Trophoblast cell (in vitro differentiated cells and primary cell): Measurements from ENCODE around the gene UNC13B.
"Not testable (repeated sequence)": the region's sequence is repeated elsewhere in the genome, so short reads cannot be mapped to it uniquely, and the experiment has no call there.

ENCODE experiments used
- DNase-seq, 2 donors: peaks; one replicate each; pipeline ENCODE4 v3.0.0-alpha.2; 2016
- H2AFZ ChIP-seq: 2 replicates; pipeline ENCODE4 v1.6.1; 2013; ENCODE audit warnings: low read length, moderate library complexity, mild to moderate bottlenecking; ENCODE audit not compliant: insufficient read depth, poor library complexity
- H2AK5ac ChIP-seq: 2 replicates; pipeline ENCODE4 v1.6.1; 2013; ENCODE audit warnings: mild to moderate bottlenecking, low read length
- H2BK120ac ChIP-seq: 2 replicates; pipeline ENCODE4 v1.6.1; 2013; ENCODE audit warnings: low read length, mild to moderate bottlenecking, moderate library complexity; ENCODE audit not compliant: insufficient read depth, poor library complexity
- H2BK12ac ChIP-seq: 2 replicates; pipeline ENCODE4 v1.6.1; 2013; ENCODE audit warnings: mild to moderate bottlenecking, low read length, moderate library complexity
- H2BK5ac ChIP-seq: 2 replicates; pipeline ENCODE4 v1.6.1; 2013; ENCODE audit warnings: low read length, low read depth, moderate library complexity, mild to moderate bottlenecking; ENCODE audit not compliant: poor library complexity
- H3K14ac ChIP-seq: 2 replicates; pipeline ENCODE4 v1.6.1; 2013; ENCODE audit warnings: mild to moderate bottlenecking, low read length
- H3K18ac ChIP-seq: 2 replicates; pipeline ENCODE4 v1.6.1; 2013; ENCODE audit warnings: mild to moderate bottlenecking, low read length
- H3K23ac ChIP-seq: 2 replicates; pipeline ENCODE4 v1.6.1; 2013; ENCODE audit warnings: low read length
- H3K27ac ChIP-seq: 2 replicates; pipeline ENCODE4 v1.5.1; 2013; ENCODE audit warnings: low read depth, mild to moderate bottlenecking, inconsistent platforms, low read length, moderate library complexity
- H3K27me3 ChIP-seq: 2 replicates; pipeline ENCODE4 v1.6.1; 2013; ENCODE audit warnings: inconsistent platforms, mild to moderate bottlenecking, low read length, moderate library complexity; ENCODE audit not compliant: insufficient read depth
- H3K36me3 ChIP-seq, 2 experiments: 1 replicate in 1 of 2; 2 replicates in 1 of 2; pipeline ENCODE4 v1.6.1; 2013; ENCODE audit warnings: low read length in 2 of 2, mild to moderate bottlenecking in 2 of 2, moderate library complexity in 1 of 2; ENCODE audit not compliant: insufficient read depth in 2 of 2, control insufficient read depth in 1 of 2
- H3K4ac ChIP-seq: 2 replicates; pipeline ENCODE4 v1.6.1; 2013; ENCODE audit warnings: low read depth, mild to moderate bottlenecking, low read length, moderate library complexity
- H3K4me1 ChIP-seq, 2 experiments: 1 replicate in 1 of 2; 2 replicates in 1 of 2; pipeline ENCODE4 v1.6.1; 2013; ENCODE audit warnings: low read length in 2 of 2, mild to moderate bottlenecking in 2 of 2, moderate library complexity in 1 of 2; ENCODE audit not compliant: insufficient read depth in 2 of 2, control insufficient read depth in 1 of 2
- H3K4me2 ChIP-seq: 2 replicates; pipeline ENCODE4 v1.6.1; 2013; ENCODE audit warnings: inconsistent platforms, mild to moderate bottlenecking, low read length, moderate library complexity
- H3K4me3 ChIP-seq: 2 replicates; pipeline ENCODE4 v1.5.1; 2013; ENCODE audit warnings: mild to moderate bottlenecking, low read depth, low read length, inconsistent platforms
- H3K79me1 ChIP-seq: one replicate; pipeline ENCODE4 v1.6.1; 2013; ENCODE audit warnings: low read length
- H3K79me2 ChIP-seq: 2 replicates; pipeline ENCODE4 v1.6.1; 2013; ENCODE audit warnings: low read length, mild to moderate bottlenecking; ENCODE audit not compliant: control insufficient read depth, insufficient read depth, poor library complexity
- H3K9ac ChIP-seq: 2 replicates; pipeline ENCODE4 v1.6.1; 2013; ENCODE audit warnings: mild to moderate bottlenecking, low read length
- H3K9me3 ChIP-seq: 2 replicates; pipeline ENCODE4 v1.6.1; 2013; ENCODE audit warnings: low read depth, mild to moderate bottlenecking, control low read depth, inconsistent platforms, low read length; ENCODE audit not compliant: insufficient read depth
- H4K12ac ChIP-seq: 2 replicates; pipeline ENCODE4 v1.6.1; 2013; ENCODE audit warnings: low read depth, mild to moderate bottlenecking, low read length, moderate library complexity
- H4K8ac ChIP-seq: 2 replicates; pipeline ENCODE4 v1.6.1; 2013; ENCODE audit warnings: low read depth, mild to moderate bottlenecking, low read length, moderate library complexity
- H4K91ac ChIP-seq: one replicate; pipeline ENCODE4 v1.6.1; 2013; ENCODE audit warnings: low read depth, mild to moderate bottlenecking, low read length, moderate library complexity
- WGBS: extraction: QIAGEN DNeasy Blood & Tissue Kit; methylation state at CpG from one replicate; pipeline ENCODE4 v1.1.7; 2013; ENCODE audit warnings: missing lambda C conversion rate; ENCODE audit not compliant: insufficient read length, insufficient coverage; ENCODE audit errors: extremely low coverage; 5-methylcytosine and 5-hydroxymethylcytosine counted together

UNC13B gene

DNA sequence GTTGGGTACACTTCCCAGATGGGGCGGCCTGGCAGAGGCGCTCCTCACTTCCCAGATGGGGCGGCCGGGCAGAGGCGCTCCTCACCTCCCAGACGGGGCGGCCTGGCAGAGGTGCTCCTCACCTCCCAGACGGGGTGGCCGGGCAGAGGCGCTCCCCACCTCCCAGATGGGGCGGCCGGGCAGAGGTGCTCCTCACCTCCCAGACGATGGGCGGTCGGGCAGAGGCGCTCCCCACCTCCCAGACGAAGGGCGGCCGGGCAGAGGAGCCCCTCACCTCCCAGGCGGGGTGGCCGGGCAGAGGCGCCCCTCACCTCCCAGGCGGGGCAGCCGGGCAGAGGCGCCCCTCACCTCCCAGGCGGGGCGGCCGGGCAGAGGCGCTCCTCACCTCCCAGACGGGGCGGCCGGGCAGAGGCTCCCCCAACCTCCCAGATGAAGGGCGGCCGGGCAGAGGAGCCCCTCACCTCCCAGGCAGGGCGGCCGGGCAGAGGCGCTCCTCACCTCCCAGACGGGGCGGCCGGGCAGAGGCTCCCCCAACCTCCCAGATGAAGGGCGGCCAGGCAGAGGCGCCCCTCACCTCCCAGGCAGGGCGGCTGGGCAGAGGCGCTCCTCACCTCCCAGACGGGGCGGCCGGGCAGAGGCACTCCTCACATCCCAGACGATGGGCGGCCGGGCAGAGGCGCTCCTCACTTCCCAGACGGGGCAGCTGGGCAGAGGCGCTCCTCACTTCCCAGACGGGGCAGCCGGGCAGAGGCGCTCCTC, 21.4 kb downstream of the UNC13B start:
- not testable (repeated sequence) for H3K14ac ChIP-seq, H4K8ac ChIP-seq, H3K27ac ChIP-seq, H3K27me3 ChIP-seq, H3K4me2 ChIP-seq, H2BK5ac ChIP-seq, H4K12ac ChIP-seq, H2AK5ac ChIP-seq, H3K79me2 ChIP-seq, H2BK120ac ChIP-seq, H3K18ac ChIP-seq, H3K4me3 ChIP-seq, H4K91ac ChIP-seq, DNase-seq, H3K36me3 ChIP-seq, H3K4me1 ChIP-seq, H3K4ac ChIP-seq, H2BK12ac ChIP-seq, H3K23ac ChIP-seq, H3K79me1 ChIP-seq, H2AFZ ChIP-seq, H3K9ac ChIP-seq
- H3K9me3 ChIP-seq = peaks cover 10% of the 10 kb centered on the region
- WGBS = no CpG with 5 or more reads among the region's 56 CpGs

DNA sequence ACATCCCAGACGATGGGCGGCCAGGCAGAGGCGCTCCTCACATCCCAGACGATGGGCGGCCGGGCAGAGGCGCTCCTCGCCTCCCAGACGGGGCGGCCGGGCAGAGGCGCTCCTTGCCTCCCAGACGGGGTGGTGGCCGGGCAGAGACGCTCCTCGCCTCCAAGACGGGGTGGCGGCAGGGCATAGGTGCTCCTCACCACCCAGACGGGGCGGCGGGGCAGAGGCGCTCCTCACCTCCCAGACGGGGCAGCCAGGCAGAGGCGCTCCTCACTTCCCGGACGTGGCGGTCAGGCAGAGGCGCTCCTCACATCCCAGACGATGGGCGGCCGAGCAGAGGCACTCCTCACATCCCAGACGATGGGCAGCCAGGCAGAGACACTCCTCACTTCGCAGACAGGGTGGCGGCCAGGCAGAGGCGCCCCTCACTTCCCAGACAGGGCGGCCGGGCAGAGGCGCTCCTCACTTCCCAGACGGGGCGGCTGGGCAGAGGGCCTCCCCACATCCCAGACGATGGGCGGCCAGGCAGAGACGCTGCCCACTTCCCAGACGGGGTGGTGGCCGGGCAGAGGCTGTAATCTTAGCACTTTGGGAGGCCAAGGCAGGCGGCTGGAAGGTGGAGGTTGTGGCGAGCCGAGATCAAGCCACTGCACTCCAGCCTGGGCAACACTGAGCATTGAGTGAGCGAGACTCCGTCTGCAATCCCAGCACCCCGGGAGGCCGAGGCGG, 22.1 kb downstream of the UNC13B start:
- not testable (repeated sequence) for H3K79me2 ChIP-seq, H2AK5ac ChIP-seq, DNase-seq, H3K36me3 ChIP-seq, H3K4ac ChIP-seq, H3K79me1 ChIP-seq, H3K18ac ChIP-seq, H3K4me1 ChIP-seq, H2BK5ac ChIP-seq, H2BK120ac ChIP-seq, H3K27me3 ChIP-seq, H4K91ac ChIP-seq, H3K9ac ChIP-seq, H2BK12ac ChIP-seq, H3K4me3 ChIP-seq, H4K8ac ChIP-seq, H3K14ac ChIP-seq, H3K4me2 ChIP-seq, H2AFZ ChIP-seq, H3K27ac ChIP-seq, H4K12ac ChIP-seq, H3K23ac ChIP-seq
- WGBS = no CpG with 5 or more reads among the region's 53 CpGs
- H3K9me3 ChIP-seq = peaks cover 10% of the 10 kb centered on the region

DNA sequence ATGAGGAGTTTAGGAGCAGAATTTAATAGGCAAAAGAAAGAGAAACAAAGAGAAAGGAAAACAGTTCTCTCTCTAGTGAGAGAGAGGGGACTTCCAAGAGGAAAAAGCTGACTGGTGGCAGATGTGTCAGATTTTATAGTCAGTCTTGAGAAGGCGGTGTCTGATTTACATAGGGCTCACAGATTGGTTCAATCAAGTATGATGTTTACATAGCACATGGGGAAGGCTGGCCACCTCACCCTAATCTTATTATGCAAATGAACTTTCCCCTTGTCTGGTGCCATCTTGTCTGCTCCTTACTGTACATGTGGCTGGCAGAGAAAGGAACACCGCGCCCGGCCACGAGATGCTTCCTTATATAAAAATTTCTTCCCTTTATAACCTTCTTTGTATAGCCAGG, 24.7 kb downstream of the UNC13B start:
- Histone ChIP-seq H3K27me3 (no peaks in the 10 kb centered on the region), H3K79me1 (no peaks in the 10 kb centered on the region)
- WGBS = no CpG with 5 or more reads among the region's 5 CpGs

DNA sequence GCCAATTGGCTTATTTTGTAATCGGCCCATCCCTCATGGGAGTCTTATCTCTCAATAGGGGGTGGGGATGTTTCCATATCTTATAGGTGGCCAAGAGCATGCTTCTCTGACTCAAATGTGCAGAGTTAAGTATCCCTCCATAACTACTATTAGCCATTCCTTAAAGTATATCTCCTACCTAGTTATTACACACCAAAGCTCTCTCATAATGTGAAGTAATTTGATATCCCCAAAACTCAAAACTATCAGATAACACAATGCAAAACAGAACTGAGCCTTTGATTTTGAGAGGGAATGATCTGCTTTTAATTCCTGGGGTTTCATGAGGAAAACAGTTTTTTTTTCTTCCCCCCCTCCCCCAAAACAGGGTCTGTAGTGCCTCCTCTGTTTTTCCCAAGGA, 28.4 kb downstream of the UNC13B start:
- no peak for DNase-seq
- H3K4me1 ChIP-seq = no peaks in the 10 kb centered on the region

More for the DNA sequence above, 24.7 kb downstream of the UNC13B start:
- Histone ChIP-seq H4K12ac (no peak overlapping the region), H3K14ac (no peak overlapping the region), H3K4ac (no peak overlapping the region), H3K4me2 (no peak overlapping the region), H2AK5ac (no peak overlapping the region), H3K27ac (no peak overlapping the region), H3K18ac (no peak overlapping the region), H2BK120ac (no peak overlapping the region), H4K91ac (no peak overlapping the region), H3K9me3 (peaks cover 13% of the 10 kb centered on the region), H2BK5ac (no peak overlapping the region), H3K36me3 (peaks cover 1 to 2% of the 10 kb centered on the region in 2 experiments), H4K8ac (no peak overlapping the region), H3K9ac (no peak overlapping the region), H3K4me1 (no peaks in the 10 kb centered on the region), H3K79me2 (no peaks in the 10 kb centered on the region), H3K4me3 (no peak overlapping the region), H2AFZ (no peak overlapping the region), H2BK12ac (no peak overlapping the region), H3K23ac (no peak overlapping the region)
- DNase-seq = no peak

More for the DNA sequence above, 28.4 kb downstream of the UNC13B start:
- Histone ChIP-seq H3K14ac (no peak overlapping the region), H2AFZ (no peak overlapping the region), H3K18ac (no peak overlapping the region), H4K8ac (no peak overlapping the region), H3K4ac (no peak overlapping the region), H2BK5ac (no peak overlapping the region), H3K79me2 (no peaks in the 10 kb centered on the region), H2BK12ac (no peak overlapping the region), H3K27ac (no peak overlapping the region), H3K9me3 (peaks cover 8% of the 10 kb centered on the region), H3K23ac (no peak overlapping the region), H3K36me3 (peaks cover 0 to 2% of the 10 kb centered on the region in 2 experiments), H4K12ac (no peak overlapping the region), H4K91ac (no peak overlapping the region), H2AK5ac (no peak overlapping the region), H3K79me1 (no peaks in the 10 kb centered on the region), H2BK120ac (no peak overlapping the region), H3K4me3 (no peak overlapping the region), H3K9ac (no peak overlapping the region), H3K27me3 (peaks cover 2% of the 10 kb centered on the region), H3K4me2 (no peak overlapping the region)
- no CpG with 5 or more reads among the region's 1 CpG for WGBS
